NCI-H2107 treated with DMSO at 0.1 percent for 48 hours (cell line): ENCODE results near the gene BPIFA3.
"Not testable (repeated sequence)": the region's sequence is repeated elsewhere in the genome, so short reads cannot be mapped to it uniquely, and the experiment has no call there.

Experiments
- DNase-seq: peaks from one replicate; lab custom pipeline; 2025; ENCODE audit not compliant: unreplicated experiment; lab: John Stamatoyannopoulos, UW

BPIFA3 gene

DNA sequence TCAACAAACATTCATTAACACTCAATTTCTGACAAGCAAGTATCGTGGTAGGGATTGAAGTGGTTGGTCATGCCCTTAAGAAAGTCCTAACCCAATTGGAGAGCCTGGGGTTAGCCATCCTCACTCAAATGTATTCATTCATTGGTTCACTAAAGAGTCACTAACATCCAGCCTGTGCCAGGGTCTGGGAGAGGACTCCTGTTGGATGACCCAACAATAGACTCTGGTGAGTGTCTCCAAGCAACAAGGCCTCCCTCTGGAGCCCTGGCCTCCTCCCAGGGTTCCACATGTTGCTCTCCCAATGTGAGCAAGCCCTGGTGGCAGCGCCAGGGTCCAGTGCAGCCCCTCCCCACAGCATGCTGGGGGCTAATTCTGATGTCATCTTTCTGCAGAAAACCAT lies at the start of gene BPIFA3:
BPIFA3 (plus strand) TSS at position 301 of the 400 bp plus-strand sequence. CDS start 185 bp downstream, outside the sequence.
- DNase-seq = no peak

- DNase-seq = no peak
Observed at GRCh38 chr20:33167859-33168258, 49.3 kb upstream of the BPIFA3 start, which contains the start of gene BPIFA2. Gene BPIFA2, plus strand, starts transcription at chr20:33168159. Its CDS starts 987 bp downstream, at chr20:33169146.

GRCh38 chr20:33169176-33169794 lies 47.9 kb upstream of the BPIFA3 start:
- DNase-seq = no peak

GRCh38 chr20:33172781-33173180 lies 44.4 kb upstream of the BPIFA3 start:
- DNase-seq = no peak

- no peak for DNase-seq
Observed at GRCh38 chr20:33175123-33175522, 42.0 kb upstream of the BPIFA3 start.

DNA sequence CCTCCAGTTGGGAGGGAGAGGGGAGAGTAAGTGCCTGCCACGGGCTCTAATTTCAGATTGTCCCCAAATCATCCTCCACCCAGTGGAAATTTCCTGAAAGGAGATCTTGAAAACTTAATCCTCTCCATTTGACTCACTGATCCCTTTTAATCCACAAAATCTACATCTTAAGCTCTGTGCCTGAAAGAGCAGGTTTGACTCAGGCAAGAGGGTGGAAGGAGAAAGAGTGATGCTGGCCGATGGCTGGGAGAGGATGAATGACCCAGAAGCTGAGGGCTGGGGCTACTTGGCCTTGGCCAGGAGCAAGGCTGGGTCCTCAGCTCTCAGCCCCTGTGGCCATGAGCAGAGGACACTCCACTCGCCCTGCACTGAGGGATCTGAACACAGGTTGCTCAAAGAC lies 41.1 kb upstream of the BPIFA3 start:
- DNase-seq = no peak

DNA sequence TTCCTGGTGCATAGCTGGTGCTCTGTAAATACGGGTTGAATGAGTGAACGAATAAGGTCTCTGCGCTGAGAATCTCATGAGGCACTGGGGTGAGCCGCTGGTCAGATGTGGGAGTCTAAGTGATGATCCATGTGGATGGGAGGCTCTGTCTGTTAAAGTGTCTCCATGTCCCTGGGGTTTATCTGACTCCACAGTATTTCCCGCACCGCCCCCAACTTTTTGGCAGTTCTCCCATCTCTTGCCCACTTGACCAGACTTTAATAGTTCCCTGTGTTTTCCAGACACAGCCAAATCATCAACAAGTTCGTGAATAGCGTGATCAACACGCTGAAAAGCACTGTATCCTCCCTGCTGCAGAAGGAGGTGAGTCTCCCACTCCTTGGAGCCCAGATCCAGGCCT lies 39.3 kb upstream of the BPIFA3 start:
- no peak for DNase-seq

GRCh38 chr20:33178726-33179125 lies 38.4 kb upstream of the BPIFA3 start:
- no peak for DNase-seq

- DNase-seq = no peak
Observed at GRCh38 chr20:33180169-33180568, 37.0 kb upstream of the BPIFA3 start.

DNA sequence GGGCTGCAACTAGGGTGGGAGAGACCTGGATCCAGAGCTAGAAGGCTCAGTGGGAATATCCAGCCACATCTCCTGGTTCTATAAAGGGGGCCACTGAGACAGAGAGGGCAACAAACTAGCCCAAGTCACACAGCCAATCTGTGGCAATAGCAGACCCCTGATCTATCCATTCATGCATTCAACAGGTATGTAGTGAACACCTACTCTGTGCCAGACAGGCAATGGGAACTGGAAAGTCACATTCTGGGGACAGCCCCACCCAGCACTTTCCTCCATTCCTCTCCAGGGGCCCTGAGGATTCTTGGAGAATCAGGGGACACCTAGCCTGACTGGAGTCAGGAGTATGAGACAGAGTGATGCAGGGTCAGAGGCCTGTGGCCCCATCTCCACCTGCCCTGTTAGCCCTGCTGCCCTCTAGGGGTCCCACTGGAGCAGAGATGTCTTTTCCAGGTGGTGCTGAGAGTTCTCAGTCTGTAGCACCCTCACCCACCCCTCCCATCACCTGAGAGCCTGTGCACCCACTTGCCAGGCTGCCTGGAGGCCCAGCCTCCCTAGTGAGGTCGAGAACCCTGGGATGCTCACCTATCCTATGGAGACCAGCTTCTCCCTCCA lies 35.6 kb upstream of the BPIFA3 start:
- no peak for DNase-seq

DNA sequence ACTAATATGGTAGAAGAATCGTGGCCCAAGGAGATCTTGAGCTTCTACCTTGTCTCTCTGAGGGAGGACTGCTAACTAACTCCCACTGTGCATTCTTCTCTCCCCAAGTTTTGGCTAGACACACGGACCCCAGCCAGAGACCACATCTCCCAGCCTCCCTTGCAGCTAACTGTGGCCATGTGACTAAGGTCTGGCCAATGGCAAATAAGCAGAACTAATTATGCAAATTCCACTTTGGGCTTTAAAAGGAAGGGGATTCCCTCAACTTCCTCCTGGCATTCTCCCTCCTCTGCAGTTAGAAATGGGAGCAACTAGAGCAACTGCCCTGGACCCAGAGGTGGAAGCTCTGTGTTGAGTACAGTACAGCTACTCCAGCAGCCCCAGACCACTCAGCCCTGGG lies 33.8 kb upstream of the BPIFA3 start:
- DNase-seq = no peak

DNA sequence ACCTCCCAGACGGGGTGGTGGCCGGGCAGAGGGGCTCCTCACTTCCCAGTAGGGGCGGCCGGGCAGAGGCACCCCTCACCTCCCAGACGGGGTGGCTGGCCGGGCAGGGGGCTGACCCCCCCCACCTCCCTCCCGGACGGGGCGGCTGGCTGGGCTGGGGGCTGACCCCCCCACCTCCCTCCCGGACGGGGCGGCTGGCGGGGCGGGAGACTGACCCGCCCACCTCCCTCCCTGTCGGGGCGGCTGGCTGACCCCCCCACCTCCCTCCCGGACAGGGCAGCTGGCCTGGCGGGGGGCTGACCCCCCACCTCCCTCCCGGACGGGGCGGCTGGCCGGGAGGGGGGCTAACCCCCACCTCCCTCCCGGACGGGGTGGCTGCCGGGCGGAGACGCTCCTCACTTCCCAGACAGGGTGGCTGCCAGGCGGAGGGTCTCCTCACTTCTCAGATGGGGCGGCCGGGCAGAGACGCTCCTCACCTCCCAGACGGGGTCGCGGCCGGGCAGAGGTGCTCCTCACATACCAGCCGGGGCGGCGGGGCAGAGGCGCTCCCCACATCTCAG lies 32.0 kb upstream of the BPIFA3 start:
- DNase-seq = not testable (repeated sequence)

DNA sequence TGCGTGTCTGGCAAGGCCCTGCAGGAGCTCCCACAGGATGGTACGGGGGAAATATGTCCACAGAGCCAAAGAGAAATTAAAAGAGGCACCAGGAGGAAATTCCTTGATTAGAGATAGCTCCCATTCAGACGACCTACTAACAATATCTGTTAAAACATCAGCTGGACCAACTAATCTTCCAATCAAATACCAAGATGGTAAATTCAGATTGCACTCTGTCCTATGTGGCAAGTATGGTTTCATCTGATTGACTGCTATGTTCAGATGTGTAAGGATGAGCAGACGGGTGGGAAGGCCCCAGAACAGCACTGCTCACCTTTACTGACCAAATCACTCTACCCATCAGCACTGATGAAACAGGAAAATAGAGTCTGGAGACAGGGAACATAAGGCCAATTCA lies 29.7 kb upstream of the BPIFA3 start:
- no peak for DNase-seq

- no peak for DNase-seq
Observed at GRCh38 chr20:33188421-33188820, 28.7 kb upstream of the BPIFA3 start.

DNA sequence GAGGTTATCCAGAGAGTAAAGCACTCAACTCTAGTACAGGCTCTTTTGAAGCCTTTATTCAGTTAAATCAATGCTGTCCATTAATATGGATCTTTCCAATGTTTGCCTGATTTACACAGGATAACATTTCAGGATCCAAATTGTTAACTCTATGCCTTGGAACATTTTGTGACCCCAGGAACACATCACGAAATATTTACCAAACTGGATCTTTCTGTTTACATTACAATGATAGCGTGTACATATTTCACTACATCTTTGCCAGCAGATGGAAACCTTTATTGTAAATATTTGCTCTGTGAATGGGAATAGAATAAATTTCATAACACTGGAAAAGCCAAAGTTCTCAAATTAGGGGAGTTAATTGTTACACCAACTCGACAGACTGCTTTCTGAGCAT lies 25.7 kb upstream of the BPIFA3 start:
- DNase-seq = no peak

- no peak for DNase-seq
Observed at GRCh38 chr20:33191955-33192354, 25.2 kb upstream of the BPIFA3 start.

GRCh38 chr20:33192912-33193501 lies 24.1 kb upstream of the BPIFA3 start:
- DNase-seq = no peak

GRCh38 chr20:33199026-33199425 lies 18.1 kb upstream of the BPIFA3 start:
- no peak for DNase-seq

DNA sequence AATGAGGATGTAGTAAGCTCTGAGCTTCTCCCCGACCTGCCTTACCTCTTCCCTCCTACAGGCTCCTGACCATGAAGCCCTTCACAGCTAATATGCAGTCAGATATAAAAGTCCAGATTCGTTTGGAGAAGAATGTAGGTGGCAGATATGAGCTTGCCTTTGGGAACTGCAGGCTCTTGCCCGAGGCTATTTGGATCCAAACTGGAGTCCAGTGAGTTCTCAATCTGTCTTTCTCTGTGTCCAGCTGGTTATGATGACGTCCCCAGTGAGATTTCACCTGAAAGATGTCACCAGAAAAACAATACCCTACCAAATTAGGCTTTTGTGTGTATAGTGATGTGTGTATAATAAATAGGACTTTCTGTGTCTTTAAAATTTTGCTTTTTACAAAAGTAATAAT lies 14.7 kb upstream of the BPIFA3 start:
- DNase-seq = no peak

DNA sequence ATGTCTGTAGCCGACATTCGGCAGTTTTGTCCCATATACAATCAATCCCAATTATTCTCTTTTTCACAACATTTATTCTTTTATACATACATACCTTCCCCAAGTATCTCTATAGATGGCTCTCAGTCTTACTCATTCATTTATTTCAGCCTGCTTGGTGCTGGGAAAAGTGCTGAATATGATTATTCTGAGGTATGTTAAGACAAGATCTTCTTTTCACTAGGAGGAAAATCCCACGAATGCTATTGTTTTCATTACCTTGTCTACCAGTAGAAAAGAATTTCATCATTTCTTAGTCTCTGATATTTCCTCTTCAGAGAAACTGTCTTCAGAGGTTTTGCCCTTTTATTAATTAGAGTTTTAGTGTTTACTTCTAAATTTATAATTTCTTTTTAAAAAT lies 13.7 kb upstream of the BPIFA3 start:
- no peak for DNase-seq

DNA sequence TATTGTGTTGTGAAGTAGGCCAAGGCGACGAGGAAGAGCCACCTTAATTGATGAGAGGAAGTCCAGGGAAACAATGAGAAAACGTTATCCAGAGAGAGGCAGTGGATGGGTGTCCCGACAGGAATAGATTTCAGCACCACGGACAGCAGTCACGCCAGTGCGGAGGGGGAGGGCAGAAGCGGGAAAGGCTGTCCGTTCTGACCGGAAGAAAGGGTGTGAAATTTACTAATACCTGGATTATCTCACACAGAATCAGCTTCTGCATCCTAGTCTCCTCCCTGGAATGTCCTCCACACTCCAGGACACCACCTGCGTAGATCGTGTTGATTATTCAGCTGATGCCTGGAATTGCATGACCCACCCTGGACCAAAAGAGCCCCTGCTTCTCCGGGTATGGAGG lies 7.4 kb upstream of the BPIFA3 start:
- no peak for DNase-seq

- DNase-seq = no peak
Observed at GRCh38 chr20:33210371-33210770, 6.8 kb upstream of the BPIFA3 start.
